ENCODE results near the gene ZNRF3.
"Not testable (repeated sequence)": the region's sequence is repeated elsewhere in the genome, so short reads cannot be mapped to it uniquely, and the experiment has no call there.

Gene ZNRF3

GRCh38 chr22:29037340-29037932, 154.1 kb downstream of the ZNRF3 start:
- DNase-seq (ENCODE audit: low read depth in 2 of 2): no peak

- DNase-seq (ENCODE audit: low read depth in 2 of 2): no peak
Measured at GRCh38 chr22:29039148-29039547, 155.8 kb downstream of the ZNRF3 start.

GRCh38 chr22:29039684-29040083, 156.3 kb downstream of the ZNRF3 start:
- DNase-seq (ENCODE audit: low read depth in 2 of 2): not testable (repeated sequence)

- DNase-seq (ENCODE audit: low read depth in 2 of 2): peak; percentile 19 to 25
Measured at GRCh38 chr22:29040385-29041275, 157.3 kb downstream of the ZNRF3 start.

- DNase-seq (ENCODE audit: low read depth in 2 of 2): no peak
Measured at GRCh38 chr22:29041408-29041807, 158.0 kb downstream of the ZNRF3 start.

- no peak for DNase-seq (ENCODE audit: low read depth in 2 of 2)
Measured at GRCh38 chr22:29043906-29044575, 160.7 kb downstream of the ZNRF3 start.

GRCh38 chr22:29044657-29045176, 161.3 kb downstream of the ZNRF3 start:
- no peak for DNase-seq (ENCODE audit: low read depth in 2 of 2)

- no peak for DNase-seq (ENCODE audit: low read depth in 2 of 2)
Measured at GRCh38 chr22:29048822-29049654, 165.7 kb downstream of the ZNRF3 start.

GRCh38 chr22:29049655-29050263, 166.4 kb downstream of the ZNRF3 start:
- DNase-seq (ENCODE audit: low read depth in 2 of 2): no peak

- DNase-seq (ENCODE audit: low read depth in 2 of 2): no peak
Measured at GRCh38 chr22:29050457-29050856, 167.1 kb downstream of the ZNRF3 start.

- DNase-seq (ENCODE audit: low read depth in 2 of 2): no peak
Measured at GRCh38 chr22:29053048-29053702, 169.8 kb downstream of the ZNRF3 start.

- no peak for DNase-seq (ENCODE audit: low read depth in 2 of 2)
Measured at GRCh38 chr22:29054251-29054767, 170.9 kb downstream of the ZNRF3 start.

GRCh38 chr22:29055192-29055830, 171.9 kb downstream of the ZNRF3 start:
- DNase-seq (ENCODE audit: low read depth in 2 of 2): no peak

GRCh38 chr22:29056472-29056871, 173.1 kb downstream of the ZNRF3 start:
- DNase-seq (ENCODE audit: low read depth in 2 of 2): no peak

- no peak for DNase-seq (ENCODE audit: low read depth in 2 of 2)
Measured at GRCh38 chr22:29060251-29060869, 177.0 kb downstream of the ZNRF3 start.

- no peak for DNase-seq (ENCODE audit: low read depth in 2 of 2)
Measured at GRCh38 chr22:29060931-29061330, 177.6 kb downstream of the ZNRF3 start.

- DNase-seq (ENCODE audit: low read depth in 2 of 2): no peak
Measured at GRCh38 chr22:29061773-29062172, 178.4 kb downstream of the ZNRF3 start, which contains the start of gene C22orf31. Gene C22orf31, minus strand, starts transcription at chr22:29061831. Its CDS starts 39 bp downstream, at chr22:29061792.

GRCh38 chr22:29062286-29062821, 179.0 kb downstream of the ZNRF3 start:
- DNase-seq (ENCODE audit: low read depth in 2 of 2): no peak
